HG03064 (cell line): ENCODE data around the gene MYH13.

Experiments used
- ATAC-seq: cut with Tn5 transposase; IDR thresholded peaks from one replicate; pipeline ENCODE4 v1.9.1; 2021; ENCODE audit warnings: low read depth; ENCODE audit not compliant: unreplicated experiment

Gene MYH13

DNA sequence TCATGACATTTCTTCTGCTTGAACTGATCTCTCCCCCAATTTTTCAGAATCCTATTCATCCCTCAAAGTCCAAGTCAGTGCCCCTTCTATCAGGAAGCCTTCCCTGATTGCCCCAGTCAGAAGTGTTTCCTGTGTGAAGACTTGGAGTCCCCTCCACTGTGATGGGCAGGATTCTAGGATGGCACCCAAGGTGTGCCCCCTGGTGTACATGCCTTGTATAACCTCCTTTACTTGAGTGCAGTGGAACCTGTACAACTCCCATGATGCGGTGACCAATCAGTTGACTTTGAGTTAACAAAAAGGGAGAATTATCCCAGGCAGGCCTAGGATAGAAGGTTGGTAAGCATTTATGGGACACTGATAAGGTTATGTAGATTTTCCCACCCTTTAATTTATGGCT, 23.4 kb downstream of the MYH13 start:
- no peak for ATAC-seq

DNA sequence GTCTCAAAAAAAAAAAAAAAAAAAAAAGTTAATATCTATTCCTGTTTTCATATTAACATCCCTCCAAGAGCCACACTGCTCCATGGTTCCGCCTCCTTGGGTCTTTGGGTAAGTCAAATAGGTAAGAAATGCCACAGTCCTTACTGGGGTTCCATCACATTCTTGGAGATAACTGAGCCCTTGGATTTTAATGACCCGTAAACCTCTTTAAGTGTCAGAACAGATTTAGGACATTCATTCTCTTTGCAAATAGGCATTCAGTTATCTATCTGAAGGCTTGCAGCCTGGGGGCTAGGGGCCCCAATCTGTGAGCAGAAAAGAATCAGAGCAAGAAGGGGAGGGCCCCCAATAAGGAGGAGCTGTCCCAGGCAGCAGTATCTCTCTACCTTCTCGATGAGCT, 28.0 kb downstream of the MYH13 start:
- no peak for ATAC-seq

DNA sequence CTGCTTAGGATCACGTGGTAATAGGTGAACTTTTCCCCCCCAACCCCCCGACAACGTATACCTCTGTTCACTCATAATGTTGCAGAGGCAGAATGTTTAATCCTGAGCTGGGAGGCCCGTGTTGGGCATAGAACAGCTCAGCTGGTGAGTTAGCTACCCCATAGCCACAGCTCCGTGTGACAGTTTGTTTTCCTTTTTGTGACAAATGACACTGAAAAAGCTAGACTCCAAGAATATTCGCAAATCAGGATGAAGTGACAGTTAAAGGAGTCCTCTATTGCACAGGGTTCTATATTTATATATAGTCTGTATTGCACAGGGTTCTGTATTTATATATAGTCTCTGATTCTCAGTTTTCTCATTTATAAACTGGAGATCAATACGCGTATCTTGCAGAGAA, 33.8 kb downstream of the MYH13 start:
- no peak for ATAC-seq

DNA sequence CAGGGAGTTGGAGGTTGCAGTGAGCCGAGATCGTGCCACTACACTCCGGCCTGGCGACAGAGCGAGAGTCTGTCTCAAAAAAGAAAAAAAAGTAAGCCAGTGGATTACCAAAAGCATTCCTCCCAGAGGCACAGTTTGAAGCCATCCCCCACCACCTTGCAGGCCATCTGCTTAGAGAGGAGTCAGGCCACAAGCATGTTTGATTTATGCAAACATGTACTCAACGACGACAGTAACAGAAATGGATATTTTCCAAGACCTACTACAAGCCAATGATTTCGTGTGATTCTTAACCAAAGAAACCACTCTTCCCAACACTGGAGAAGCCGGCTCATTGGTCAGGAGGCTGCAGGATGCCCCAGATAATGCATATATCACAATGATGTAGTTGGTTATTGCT, 34.8 kb downstream of the MYH13 start:
- ATAC-seq = no peak

DNA sequence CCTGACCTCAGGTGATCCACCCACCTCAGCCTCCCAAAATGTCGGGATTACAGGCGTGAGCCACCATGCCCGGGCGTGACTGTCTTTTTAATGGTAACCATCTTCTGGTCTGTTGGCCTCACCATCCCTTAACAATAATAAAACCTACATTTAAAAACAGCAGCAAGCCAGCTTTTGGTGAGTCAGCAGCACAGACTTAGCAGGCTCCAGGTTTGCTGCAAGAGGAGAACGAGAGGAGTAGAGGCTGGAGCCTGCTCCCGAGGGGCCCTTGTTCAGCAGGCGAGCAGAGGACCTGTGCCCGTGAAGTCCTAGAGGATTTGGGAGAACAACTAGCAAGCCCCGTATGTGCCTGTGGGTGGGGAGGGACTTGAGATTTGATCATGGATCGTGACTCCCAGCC, 35.7 kb downstream of the MYH13 start:
- no peak for ATAC-seq

DNA sequence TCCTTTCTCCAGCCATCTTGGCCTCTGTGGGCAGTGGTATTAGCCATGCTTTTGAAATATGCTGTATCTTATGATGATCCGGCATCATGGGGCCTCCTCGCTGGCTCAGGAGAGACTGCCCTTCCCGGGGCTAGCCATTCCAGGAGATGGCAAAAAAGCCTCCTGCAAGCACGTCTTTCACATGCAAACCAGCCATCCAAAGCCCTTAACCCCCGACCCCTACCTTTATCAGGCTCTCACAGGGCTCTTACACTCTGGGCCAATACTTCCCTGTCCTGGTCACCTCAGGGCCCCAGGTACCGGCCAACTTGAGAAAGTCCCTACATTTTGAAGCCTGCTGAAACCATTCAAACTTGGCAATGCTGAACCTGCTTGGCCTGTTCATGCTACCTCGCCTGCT, 36.4 kb downstream of the MYH13 start:
- no peak for ATAC-seq

DNA sequence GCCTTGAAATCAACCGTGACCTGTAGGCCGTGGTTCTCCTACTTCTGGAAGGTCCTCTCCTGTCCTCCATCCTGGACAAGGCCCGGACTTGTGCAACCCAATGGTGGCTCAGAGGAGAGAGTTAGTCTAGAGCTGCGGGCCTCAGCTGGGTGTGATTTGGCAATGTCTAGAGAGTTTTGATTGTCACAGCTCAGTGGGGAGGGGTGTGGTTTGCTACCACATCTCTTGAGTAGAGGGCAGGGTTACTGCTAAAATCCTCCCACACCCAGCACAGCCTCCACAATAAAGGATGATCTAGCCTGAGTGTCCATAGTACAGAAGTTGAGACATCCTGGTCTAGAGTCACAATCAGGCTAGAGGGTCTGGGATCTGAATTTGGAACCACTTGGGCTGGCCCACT, 40.3 kb downstream of the MYH13 start:
- no peak for ATAC-seq

DNA sequence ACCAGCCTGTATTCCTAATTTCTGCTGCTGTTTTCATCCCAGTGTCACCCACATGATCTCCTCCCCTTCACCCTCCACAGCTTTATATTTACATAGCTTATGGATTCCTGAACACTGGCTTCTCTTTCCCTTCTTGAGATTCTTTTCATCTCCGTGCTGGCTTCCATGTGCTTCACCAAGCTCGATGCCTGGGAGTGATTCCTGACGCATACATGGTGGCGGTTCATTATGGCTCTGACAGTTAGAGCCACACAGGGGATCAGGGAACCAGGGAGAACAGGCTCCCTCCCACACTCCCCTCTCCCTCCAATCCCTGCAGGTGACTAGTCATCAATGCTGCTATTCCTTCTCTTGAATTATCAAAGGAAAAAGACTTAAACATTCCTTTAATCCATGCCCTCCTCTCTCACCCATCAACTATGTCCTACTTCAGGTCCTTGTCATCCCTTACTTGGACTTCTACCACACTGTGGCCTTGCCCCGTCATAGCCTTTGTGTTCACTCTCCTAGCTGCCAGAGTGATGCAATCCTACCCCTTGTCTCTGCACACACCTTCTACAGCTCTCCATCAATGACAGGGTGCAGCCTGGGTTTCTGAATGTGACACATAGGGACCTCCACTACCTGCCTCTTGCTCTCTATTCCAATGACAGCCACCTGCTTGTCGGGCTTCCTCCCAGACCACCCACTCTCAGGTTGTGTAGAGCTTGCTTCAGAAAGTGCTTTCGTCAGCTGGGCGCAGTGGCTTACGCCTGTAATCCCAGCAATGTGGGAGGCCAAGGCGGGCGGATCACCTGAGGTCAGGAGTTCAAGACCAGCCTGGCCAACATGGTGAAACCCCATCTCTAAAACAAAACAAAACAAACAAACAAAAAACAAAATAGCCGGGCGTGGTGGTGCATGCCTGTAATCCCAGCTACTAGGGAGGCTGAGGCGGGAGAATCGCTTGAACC, 43.6 kb downstream of the MYH13 start:
- no peak for ATAC-seq

DNA sequence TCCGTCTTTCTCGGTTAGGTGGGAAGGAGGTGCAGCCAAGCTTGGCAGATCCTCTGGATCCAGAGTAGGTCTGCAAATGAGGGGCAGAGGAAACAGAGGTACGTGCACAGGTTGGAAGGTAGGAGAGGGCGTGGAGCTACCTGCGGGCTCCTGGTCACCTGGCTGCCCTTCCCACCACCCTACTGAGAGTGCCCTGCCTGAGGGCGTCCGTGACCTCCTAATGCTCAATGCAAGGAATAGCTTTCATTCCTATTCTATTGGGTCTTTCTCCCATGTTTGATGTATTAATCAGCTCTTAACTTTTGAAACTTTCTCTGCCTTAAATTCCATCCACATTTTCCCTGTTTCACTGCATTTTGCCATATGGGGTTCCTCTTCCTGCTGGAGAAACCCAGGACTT, 44.6 kb downstream of the MYH13 start:
- no peak for ATAC-seq

DNA sequence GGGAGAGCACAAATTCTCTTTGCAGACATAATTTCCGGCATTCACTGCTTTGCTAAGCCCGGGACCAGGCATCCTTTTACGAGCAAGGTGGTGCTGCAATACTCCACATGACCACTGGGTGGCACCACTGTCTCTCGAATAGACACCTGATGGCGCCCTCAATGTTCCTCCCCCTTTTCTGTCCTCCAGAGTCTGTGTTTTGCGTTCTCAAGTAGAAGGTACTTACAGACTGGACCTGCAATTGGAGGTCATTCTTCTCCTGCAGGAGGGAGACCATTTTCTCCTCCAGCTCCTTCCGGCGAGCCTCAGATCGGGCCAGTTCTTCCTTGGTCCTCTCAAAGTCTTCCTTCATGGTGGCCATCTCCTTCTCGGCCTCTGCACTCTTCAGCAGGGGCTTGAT, 45.2 kb downstream of the MYH13 start:
- no peak for ATAC-seq

DNA sequence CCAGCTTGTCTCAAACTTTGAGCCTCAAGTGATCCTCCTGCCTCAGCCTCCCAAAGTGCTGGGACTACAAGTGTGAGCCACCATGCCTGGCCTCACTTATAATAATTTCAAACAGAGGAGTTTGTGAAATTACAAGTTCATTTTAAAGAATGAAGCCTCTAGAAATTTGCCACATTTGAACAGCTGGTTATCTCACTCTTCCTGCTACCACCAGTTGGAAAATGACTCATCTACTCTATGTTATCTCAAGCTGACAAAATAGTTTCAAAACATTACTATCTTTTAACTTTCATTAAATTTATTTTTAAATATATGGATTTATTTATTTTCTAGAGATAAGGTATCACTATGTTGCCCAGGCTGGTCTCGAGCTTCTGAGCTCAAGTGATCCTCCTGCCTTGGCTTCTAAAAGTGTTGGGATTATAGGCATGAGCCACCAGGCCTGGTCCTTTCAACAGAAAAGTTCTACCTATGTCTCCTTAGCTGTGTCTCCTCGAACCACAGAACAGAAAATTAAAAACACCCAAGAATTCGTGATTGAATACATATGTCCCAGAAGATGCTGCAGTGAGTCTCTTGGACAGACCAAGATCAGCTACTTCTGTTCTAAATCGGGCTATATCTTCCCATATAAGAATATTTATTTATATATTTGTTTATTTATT, 47.6 kb downstream of the MYH13 start:
- no peak for ATAC-seq

DNA sequence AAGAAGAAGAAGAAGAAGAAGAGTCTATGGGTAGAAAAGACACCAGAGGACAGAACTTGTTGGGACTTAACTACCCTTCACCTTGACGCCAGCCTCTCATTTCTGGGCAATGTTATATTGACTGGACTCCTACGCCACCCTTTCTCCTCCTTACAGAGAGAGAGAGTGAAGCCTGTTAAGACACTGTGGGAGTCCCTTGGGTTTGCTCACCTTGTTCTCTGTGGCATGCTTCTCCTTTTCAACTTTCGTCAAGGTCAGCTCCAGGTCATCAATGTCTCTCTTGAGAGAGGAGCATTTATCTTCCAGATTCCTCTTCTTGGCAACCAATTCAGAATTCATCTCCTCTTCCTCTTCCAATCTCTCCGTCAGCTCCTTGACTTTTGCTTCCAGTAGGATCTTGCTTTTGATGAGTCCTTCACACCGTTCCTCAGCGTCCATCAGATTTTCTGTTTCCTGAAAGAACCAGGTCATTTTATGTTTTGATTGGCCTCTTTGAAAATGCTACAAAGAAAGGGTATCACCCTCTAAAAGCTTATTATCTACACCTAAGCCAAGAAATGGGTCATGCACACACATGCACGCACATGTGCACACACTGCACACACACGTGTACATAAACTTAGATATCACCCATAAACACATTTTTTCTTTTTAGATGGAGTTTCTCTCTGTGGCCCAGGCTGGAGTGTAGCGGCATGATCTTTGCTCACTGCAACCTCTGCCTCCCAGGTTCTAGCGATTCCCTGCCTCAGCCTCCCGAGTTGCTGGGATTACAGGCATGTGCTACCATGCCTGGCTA, 48.8 kb downstream of the MYH13 start:
- ATAC-seq = no peak

DNA sequence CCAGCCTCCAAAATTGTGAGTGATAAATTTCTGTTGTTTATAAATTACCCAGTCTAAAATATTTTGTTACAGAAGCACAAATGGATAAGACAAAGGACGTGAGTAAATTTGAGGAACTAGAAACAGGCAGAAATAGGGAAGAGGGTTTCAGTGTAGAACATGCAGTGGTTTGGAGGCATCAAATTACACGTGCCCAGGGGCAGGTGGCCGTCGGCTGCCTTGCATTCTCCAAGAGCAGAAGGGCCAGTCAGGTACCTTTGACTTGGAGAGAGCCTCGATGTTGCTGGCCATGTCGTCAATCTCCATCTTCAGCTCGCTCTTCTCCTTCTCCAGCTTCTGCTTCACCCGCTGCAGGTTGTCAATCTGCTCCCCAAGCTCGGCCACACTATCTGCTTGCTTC, 54.3 kb downstream of the MYH13 start:
- ATAC-seq = no peak

DNA sequence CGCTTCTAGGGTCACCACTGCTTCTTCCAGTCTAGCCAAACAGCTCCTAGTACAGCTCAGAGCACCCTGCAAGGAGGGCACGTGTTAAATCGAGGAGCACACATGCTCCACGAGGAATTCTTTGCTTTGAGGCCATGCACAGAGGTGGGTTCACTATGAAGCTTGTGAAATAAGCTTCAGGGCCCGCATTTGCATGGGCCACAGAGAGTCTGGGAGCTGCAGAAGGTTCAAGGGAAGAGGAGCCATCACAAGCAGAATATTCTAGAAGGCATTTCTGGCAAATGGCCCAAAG, 55.3 kb downstream of the MYH13 start:
- no peak for ATAC-seq

DNA sequence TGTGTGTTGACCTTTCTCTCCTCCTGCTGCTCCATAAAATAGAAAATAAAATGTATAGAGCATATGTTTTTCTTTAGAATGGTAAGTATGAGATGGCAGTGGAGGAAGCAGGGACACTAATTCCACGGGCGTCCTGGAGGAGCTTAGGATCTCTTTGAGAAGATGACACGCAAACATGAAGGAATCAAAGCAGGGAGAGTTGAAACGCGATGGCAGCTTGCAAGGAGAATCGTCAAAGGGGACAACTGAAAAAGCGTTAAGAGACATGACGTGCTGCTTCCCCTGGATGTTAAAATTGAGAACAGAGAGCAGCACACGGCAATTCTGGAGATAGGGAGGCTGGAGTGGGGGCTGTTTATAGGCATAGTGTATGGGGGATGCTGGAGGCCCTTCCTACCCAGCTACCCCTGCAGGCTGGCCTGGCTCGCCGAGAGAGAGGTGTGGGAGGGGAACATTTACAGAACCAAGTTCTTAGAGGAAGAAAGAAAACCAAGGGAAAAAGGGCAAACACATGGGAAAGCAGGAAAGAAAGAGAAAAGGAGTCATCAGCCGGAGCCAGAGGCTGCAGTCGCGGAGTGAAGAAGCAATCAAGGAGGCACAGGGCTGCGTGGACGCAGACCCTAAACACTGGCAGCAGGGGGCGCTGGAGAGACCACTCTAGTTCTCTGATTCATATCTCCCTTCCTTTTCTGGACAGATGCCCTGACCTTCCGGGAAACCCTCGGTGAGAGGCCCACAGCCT, 55.8 kb downstream of the MYH13 start:
- no peak for ATAC-seq

DNA sequence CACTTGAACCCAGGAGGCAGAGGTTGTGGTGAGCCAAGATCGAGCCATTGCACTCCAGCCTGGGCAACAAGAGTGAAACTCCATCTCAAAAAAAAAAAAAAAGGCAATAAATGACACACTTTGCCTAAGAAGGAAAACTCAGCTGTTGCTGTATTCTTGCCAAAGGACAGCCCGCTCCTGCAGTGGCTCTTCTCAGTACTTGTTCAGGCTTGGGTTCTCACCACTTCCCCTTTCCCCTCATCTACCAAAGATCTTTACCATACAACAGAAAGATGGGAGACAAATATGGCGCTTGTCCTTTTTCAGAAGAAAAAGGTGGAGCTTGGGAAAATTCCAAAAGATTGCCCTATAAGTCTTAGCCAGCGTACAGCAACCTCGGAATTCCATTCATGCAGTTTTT, 58.5 kb downstream of the MYH13 start:
- no peak for ATAC-seq

DNA sequence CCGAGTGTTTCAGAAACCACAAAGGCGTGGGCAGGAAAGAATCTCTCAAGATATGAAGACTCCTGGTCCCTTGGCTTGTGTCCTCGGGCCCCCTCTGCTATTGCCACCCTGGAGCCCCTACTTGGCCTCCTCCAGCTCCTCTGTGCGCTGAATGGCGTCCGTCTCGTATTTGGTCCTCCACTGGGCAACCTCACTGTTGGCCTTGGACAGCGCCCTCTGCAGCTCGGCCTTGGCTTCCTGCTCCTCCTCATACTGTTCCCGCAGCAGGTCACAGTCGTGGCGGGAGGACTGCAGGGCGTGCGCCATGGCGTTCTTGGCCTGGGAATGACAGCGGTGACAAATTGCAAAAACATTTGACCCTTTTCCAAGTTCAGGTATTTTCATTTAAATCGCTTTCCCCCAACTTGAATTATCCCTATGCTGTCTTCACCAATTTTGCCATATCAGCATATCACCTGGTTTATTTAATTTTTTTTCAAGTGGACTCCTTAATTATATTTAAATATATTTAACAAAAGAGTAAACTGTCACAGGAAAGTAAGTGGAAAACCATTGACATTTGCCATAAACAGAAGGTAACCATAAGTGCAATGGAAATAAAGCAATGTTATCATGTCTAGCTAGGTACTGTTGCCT, 59.7 kb downstream of the MYH13 start:
- no peak for ATAC-seq

DNA sequence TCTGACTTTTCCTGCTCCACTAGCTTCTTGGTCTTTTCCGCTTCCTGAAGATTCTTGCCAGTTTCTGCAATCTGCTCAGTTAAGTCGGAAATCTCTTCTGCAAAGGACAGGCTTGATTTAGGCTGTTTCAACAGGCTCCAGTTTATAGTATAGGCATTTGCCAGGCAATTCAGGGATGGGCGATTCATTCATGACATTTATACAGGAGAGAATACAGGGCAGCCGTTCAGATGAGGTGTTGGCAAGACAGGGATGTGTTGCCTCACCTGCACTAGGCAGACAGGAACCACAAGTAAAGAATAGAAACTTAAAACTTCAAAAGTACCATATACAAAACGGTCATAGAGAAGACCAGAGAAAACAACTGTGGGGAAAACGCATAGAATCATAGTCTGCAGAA, 61.7 kb downstream of the MYH13 start:
- no peak for ATAC-seq

DNA sequence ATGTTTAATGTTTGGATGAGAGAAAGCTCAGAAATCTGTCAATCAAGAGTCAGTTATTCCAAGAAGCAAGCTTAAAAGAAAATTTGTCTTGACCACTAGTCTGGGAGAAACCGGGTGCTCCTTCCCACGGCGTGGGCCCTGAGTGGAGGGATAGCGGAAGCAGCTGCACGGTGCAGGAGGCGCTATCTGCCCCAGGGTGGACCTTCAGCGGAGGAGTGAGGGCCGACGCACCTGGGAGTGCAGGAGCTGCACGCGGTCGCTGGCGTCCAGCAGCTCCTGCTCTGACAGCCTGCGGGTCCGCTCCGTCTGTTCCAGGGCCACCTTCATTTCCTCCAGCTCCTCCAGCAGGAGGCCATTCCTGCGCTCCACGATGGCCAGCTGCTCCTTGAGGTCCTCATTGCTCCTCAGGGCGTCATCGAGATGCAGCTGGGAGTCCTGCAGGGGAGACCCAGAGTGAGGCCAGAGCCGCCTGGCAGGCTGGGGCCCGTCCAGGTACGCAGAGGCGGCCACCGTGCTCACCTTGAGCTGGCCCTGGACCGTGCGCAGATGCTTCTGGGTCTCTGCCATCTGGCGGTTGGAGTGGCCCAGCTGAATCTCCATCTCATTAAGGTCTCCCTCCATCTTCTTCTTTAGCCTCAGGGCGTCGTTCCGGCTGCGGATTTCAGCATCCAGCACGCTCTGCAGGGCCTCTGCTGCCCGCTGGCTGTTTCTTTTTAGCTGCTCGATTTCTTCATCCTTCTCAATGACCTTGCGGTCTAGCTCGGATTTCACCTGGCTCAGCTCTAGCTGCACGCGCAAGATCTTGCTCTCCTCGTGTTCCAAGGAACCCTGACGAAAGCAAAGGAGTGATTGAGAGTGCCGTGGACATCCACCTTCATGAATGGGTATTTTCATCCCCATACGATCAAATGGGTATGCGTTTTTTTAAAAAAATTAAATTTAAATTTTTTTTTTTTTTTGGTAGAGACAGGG, 63.5 kb downstream of the MYH13 start:
- no peak for ATAC-seq
